ENCODE data around the gene KLHDC9.

Gene KLHDC9

DNA sequence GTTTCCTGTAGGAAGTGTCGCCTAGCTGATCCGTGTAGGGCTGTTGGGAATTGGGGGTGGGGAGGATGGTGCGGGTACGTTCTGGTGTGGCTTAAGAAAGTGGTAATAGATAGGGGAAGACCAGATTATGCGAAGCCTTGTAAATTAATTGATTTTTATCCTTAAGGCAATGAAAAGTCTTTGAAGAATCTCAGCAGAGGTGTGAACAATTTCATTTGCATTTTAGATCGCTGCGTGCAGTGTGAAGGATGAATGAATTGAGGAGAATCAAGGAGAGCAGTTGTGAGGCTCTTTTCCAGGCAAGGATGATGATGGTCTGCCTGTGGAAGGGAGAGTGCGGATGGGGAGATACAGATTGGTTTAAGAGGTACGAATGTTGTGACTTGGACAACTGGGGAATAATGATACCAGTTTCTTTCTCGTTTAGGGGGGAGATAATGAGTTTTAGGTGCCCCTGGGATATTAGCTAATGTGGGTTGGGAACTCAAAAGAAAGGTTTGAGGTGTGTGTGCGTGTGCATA is 35.1 kb downstream of the KLHDC9 start:
- no peak for DNase-seq

- DNase-seq = no peak
Observed at GRCh38 chr1:161137881-161138280, 39.7 kb downstream of the KLHDC9 start.

GRCh38 chr1:161138431-161138830 is 40.3 kb downstream of the KLHDC9 start:
- no peak for DNase-seq

GRCh38 chr1:161139766-161140165 is 41.6 kb downstream of the KLHDC9 start:
- peak; percentile 45 for DNase-seq

DNA sequence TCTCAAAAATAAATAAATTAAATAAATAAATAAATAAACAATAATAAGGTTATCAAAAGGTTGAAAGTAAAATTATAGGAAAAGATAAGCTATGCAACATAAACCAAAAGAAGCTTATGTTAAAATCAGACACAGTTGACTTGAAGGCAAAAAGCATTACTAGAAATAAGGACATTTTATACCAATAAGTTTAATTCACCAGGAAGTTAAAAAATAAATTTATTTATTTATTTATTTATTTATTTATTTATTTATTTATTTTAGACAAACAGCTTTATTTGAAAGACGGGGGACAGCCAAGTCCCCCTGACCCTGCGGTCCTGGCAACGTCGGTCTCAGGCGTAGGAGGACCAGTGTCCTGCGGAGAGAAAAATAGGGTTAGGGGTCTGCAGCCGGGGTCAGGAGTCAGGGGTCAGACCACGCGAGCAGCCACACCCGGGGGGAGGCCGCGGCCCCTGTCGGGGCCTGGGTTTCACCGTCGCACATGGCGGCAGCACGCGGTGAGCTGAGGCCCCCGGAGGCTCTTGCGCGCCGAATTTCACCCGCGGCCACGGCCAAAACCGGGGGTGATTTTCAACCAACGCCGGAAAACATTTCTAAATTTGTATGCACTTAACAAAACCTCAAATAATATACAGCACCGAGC is 42.7 kb downstream of the KLHDC9 start:
- no peak for DNase-seq

GRCh38 chr1:161145832-161146231 is 47.7 kb downstream of the KLHDC9 start:
- DNase-seq = peak; percentile 35
